Neural crest cell (in vitro differentiated cells): Measurements from ENCODE around the gene UBFD1. TPM values are rescaled to one million over a fixed set of nuclear protein-coding genes. Genes with fewer than 3 reads are reported as not detected.
A peak's percentile ranks its signal among the peaks of the same experiment; 100 is the strongest.

ENCODE experiments used
- DNase-seq: peaks from one replicate; pipeline ENCODE4 v3.0.0; 2021; ENCODE audit warnings: low read depth, mixed read lengths, low spot score
- H3K27ac Mint-ChIP-seq: one replicate; pipeline ENCODE4 v1.8.0; 2021; ENCODE audit warnings: mild to moderate bottlenecking, mixed read lengths; ENCODE audit not compliant: unreplicated experiment
- H3K27me3 Mint-ChIP-seq: 2 replicates; pipeline ENCODE4 v1.8.0; 2021; ENCODE audit warnings: low read depth, mild to moderate bottlenecking, mixed read lengths
- H3K36me3 Mint-ChIP-seq: 2 replicates; pipeline ENCODE4 v1.8.0; 2021; ENCODE audit warnings: low read depth, mild to moderate bottlenecking, mixed read lengths
- H3K4me1 Mint-ChIP-seq: 2 replicates; pipeline ENCODE4 v1.8.0; 2021; ENCODE audit warnings: mixed read lengths
- H3K4me3 Mint-ChIP-seq: one replicate; pipeline ENCODE4 v1.8.0; 2021; ENCODE audit warnings: mild to moderate bottlenecking, mixed read lengths
- H3K9me3 Mint-ChIP-seq: 2 replicates; pipeline ENCODE4 v1.8.0; 2021; ENCODE audit warnings: mixed read lengths
- CTCF ChIP-seq: fragments of 200-600 bp; sonication (generic); conservative IDR thresholded peaks from 2 replicates; pipeline ENCODE4 v1.5.0; 2021; ENCODE audit warnings: antibody characterized with exemption, mild to moderate bottlenecking
- long read RNA-seq: library from polyadenylated mRNA; unstranded; transcript quantifications from one replicate; pipeline ENCODE4 v2.0.0, GENCODE V29; 2020
- total RNA-seq: library from RNA; stranded (reverse); gene quantifications from 2 replicates; pipeline ENCODE4 v1.2.1, GENCODE V29; 2021

The UBFD1 gene, protein sequence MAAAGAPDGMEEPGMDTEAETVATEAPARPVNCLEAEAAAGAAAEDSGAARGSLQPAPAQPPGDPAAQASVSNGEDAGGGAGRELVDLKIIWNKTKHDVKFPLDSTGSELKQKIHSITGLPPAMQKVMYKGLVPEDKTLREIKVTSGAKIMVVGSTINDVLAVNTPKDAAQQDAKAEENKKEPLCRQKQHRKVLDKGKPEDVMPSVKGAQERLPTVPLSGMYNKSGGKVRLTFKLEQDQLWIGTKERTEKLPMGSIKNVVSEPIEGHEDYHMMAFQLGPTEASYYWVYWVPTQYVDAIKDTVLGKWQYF
- total RNA-seq = 89.5 and 91.0 TPM in 2 replicates
- long read RNA-seq, partial matches to known transcripts = 1 of 16 reads
- long read RNA-seq, other reads (novel, unspliced or antisense) = 15 of 16 reads

GRCh38 chr16:23556881-23557778 lies at the start of gene UBFD1, which contains the start of gene EARS2:
TSS of gene UBFD1 (plus strand) at chr16:23557727. CDS start at chr16:23557743, 16 bp downstream.
TSS of gene EARS2 (minus strand) at chr16:23557350. CDS start at chr16:23557343, 7 bp downstream.
- peaks cover 7% of the 10 kb centered on the region for H3K4me1 Mint-ChIP-seq
- DNase-seq = peak; percentile 99
- peak within 1 kb of the TSS; percentile 95 for H3K27ac Mint-ChIP-seq
- TF ChIP-seq CTCF = peak; percentile 97
- no peaks in the 10 kb centered on the region for H3K36me3 Mint-ChIP-seq
- no peaks in the 10 kb centered on the region for H3K9me3 Mint-ChIP-seq
- peak within 1 kb of the TSS; percentile 96 for H3K4me3 Mint-ChIP-seq
- no peaks in the 10 kb centered on the region for H3K27me3 Mint-ChIP-seq

- Mint-ChIP-seq H3K27me3 (no peaks in the 10 kb centered on the region), H3K4me1 (peaks cover 46% of the 10 kb centered on the region), H3K9me3 (no peaks in the 10 kb centered on the region), H3K36me3 (peaks cover 3% of the 10 kb centered on the region), H3K4me3 (peak overlapping the region; percentile 92), H3K27ac (no peak overlapping the region)
- peak; percentile 2 for DNase-seq
- TF ChIP-seq CTCF = no peak
These were observed 48.7 kb upstream of the UBFD1 start for GRCh38 chr16:23508589-23509440.

DNA sequence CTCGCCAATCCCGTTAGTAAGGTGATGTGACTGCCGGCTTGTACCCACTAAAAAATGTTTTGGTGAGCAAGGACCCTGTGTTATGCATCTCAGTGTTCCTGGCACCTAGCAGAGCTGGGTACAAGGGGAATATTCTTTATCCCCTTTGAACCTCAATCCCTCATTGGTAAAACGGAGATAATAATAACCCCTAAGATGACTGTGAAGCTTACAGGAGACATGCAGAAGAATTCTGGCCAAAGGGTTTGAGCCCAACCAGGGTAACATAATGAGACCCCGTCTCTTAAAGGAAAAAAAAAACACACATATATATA lies 48.1 kb upstream of the UBFD1 start:
- Mint-ChIP-seq H3K27me3 (no peaks in the 10 kb centered on the region), H3K9me3 (no peaks in the 10 kb centered on the region), H3K4me1 (peaks cover 42% of the 10 kb centered on the region), H3K27ac (no peak overlapping the region), H3K36me3 (peaks cover 3% of the 10 kb centered on the region), H3K4me3 (peak overlapping the region; percentile 92)
- DNase-seq = no peak
- no peak for TF ChIP-seq CTCF

- Mint-ChIP-seq H3K9me3 (no peaks in the 10 kb centered on the region), H3K36me3 (peaks cover 3% of the 10 kb centered on the region), H3K4me3 (peak overlapping the region; percentile 92), H3K27me3 (no peaks in the 10 kb centered on the region), H3K27ac (peak overlapping the region; percentile 83), H3K4me1 (peaks cover 39% of the 10 kb centered on the region)
- no peak for TF ChIP-seq CTCF
- DNase-seq = peak; percentile 5
These were observed 47.8 kb upstream of the UBFD1 start for GRCh38 chr16:23509782-23510163.
